Endothelial cell of hepatic sinusoid (primary cell): Measurements from ENCODE around the gene ESR1.
"Not testable (repeated sequence)": the region's sequence is repeated elsewhere in the genome, so short reads cannot be mapped to it uniquely, and the experiment has no call there.

Experiments used
- in situ Hi-C: cut with HindIII; loops from 2 replicates; pipeline ENCODE4 v1.10.0; 2017; ENCODE audit warnings: low sequenced_read_pairs

The ESR1 gene

DNA sequence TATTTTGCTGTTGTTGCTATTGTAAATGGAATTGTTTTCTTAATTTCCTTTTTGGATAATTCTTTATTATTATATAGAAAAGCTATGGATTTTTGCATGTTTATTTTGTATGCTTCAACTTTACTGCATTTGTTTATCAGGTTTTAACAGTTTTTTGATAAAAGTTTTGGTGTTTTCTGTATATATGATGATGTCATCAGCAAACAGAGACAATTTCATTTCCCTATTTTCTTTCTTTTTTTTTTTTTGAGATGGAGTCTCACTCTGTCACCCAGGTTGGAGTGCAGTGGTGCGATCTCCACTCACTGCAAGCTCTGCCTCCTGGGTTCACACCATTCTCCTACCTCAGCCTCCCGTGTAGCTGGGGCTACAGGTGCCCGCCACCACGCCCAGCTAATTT is 156.9 kb downstream of the ESR1 start:
- in situ Hi-C loops, result not testable (repeated sequence)

DNA sequence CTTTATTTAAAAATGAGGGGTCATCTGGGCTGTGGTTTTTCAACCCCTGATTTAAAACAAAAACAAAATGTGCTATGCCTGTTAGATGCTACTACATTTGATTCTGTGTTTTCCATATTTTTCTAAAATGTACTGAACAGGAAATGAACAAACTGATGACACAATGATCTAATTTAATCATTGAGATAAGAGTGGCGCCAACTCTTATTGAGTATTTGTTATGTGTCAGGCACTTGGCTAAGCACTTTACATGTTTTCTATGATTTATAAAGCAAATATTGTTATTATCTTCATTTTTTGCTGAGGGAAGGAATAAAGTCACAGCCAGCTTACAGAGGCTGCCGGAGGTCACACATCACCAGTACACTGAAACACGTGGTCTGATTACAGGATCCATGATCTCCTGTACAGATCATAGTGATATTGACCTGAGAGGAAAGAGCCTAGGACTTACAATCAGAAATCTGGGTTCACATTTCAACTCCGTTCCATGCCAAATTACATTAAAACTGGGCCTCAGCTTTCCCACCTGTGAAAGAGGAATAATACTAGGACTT is 166.7 kb downstream of the ESR1 start:
- in situ Hi-C loops, result loop anchor here (10.0 kb wide), 1 partner anchor 91 kb away; no protein-coding TSS in a partner anchor

DNA sequence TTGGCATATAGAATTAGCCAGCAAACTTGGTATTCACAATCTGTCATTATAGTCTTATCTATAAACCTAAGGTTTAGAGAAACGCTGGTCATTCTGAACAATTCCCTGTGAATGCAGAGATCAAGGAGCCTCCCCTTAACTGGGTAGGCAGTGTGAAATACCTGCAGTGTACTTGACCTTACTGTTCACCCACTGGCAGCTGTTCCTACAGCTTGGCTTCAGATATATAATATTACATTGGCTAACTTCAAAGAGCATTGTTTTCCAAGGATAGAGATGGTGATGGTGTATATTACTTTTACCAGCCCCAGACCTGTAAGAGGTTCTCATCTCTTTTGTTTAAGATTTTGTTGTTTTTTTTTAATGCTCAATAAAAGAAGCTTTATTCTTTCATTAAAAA is 168.3 kb downstream of the ESR1 start:
- in situ Hi-C loops, result loop anchor here (10.0 kb wide), 1 partner anchor 89 kb away; no protein-coding TSS in a partner anchor

DNA sequence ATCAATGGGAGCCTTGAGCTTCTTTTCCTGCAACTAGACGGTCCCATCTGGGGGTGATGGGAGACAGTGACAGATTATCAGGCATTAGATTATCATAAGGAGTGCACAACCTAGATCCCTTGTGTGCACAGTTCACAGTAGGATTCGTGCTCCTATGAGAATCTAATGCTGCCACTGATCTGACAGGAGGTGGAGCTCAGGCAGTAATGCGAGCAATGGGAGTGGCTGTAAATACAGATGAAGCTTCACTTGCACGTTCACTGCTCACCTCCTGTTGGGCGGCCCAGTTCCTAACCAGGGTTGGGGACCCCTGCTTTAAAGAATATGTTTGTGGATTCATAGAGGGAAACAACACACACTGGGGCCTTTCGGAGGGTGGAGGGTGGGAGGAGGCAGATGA is 180.7 kb downstream of the ESR1 start:
- in situ Hi-C loops, result not testable (repeated sequence)

DNA sequence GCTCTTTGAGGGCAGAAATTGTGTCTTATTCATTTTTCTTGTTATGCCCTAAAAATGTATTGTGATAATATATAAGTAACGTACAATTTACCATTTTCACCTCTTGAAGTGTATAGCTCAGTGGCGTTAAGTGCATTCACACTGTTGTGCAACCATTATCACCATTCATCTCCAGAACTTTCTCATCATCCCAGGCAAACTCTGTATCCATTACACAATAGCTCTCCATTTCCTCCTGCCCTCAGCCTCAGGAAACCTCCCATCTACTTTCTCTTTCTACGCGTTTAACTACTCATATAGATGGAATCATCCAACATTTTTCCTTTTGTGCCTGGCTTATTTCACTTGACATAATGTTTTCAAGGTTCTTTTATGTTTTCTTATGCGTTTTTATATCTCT is 184.6 kb downstream of the ESR1 start:
- in situ Hi-C loops, result loop anchor here (5.0 kb wide), 1 partner anchor 95 kb away; no protein-coding TSS in a partner anchor

DNA sequence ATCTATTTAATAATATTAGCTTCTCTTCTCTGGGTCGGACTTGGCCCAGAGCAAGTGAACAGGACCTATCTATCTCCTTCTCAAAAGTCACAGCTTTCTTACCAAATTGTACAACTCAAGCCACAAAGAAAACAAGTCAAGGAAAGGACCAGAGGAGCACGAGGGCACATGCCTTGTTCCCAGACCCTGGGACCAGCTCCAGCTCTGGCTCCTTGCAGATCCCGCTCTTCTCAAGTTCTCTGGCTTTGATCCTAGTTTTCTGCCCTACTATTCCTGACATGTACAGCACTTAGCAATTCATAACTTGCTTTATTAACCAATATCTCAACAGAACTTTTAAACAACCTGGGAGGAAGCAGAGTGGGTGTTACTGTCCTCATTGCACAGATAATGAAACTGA is 185.9 kb downstream of the ESR1 start:
- in situ Hi-C loops, result loop anchor here (5.0 kb wide), 1 partner anchor 94 kb away; no protein-coding TSS in a partner anchor

DNA sequence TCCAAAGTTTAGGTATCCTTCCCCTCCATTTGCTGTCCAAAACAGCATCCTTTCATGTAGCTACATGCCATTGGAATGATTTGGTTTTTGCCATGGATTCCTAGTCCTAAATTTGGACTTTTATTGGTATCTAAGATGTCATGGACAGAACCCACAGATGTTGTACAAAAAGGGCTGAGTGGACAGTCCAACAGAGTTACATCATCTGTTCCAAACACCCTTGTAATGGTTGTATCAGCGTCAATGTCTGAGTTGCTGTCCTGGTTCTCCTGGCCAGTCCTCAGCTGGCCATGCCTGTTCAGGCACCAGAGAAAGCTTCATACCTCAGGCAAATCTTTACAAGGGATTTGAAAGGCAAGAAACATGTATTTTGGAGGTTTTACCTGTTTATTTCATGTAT is 191.3 kb downstream of the ESR1 start:
- in situ Hi-C loops, result no loop called here

DNA sequence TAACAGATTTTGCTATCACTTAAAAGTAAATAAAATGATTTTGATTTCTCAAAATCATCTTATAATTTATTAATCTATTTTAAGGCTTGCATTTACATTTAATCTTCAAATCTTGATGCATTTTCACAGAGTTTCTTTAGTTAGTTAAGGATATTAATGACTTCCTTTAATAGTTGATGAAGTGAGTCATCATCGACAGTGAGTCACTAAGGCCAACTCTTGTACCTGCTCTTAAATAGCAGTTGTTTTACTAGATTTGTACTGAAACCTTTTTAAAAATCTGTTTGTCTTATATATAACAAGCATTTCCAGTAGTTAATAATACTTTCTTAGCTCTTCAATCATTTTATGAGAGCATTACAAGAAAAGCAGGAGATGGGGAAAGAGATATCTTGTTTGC is 191.7 kb downstream of the ESR1 start:
- in situ Hi-C loops, result no loop called here

DNA sequence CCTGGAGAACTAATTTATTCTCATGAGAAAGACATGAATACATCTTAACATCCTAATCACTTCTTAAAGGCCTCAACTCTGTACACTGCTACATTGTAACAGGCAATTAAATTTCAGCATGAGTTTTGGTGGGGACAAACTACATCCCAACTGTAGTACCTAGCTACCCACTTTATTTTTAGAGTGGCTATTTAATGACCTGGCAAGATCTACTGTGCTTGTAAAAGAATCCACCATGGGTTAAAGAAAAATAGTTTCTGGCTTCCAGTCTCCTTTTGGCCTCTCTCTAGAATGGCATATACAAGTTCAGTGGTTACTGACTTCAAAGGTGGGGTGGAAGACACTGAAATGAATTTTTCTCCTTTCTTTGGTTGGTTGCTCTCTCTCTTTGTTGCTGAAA is 193.9 kb downstream of the ESR1 start:
- in situ Hi-C loops, result no loop called here

DNA sequence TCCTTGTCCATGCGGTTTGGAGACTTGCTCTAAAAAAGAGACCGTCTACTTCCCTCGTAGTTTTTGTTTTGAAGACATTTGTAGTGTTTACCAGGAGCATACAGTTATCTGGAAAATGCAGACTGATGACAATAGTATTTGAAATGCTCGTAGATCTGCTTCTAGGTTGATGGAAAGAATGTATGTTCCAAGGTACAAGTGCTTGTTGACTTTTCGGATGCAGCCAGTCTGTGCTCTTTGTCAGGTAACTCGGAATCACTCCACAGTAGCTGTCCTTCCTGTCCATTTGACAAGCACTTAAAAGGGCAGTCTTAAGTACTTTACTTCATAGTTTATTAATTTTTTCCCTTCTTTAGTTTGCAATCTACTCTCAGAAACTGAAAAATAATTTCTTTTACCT is 194.8 kb downstream of the ESR1 start:
- in situ Hi-C loops, result no loop called here

DNA sequence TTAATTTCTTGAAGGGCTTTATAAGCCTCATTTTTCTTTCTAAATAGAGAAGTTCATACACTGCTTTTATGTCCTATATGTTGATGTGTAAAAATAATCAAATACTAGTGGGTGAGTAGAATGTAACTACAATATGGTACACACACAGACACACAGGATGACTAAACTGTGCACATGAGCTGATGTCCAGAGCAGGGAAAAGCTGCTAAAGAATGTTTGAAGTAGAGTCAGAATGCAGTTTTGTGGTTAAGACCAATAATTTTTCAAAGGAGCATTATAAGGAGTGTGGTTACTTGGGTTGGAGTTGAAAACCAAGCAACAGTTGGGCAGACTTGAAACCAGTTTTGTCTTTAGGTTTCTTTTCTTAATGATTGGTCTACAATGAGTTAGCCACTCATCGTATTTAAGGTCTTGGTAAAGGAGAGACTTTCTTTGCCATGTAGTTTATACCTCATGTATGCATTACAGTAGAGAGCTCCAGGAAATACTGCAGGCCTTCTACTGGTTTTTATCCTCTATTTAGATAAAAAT is 196.6 kb downstream of the ESR1 start:
- in situ Hi-C loops, result no loop called here

DNA sequence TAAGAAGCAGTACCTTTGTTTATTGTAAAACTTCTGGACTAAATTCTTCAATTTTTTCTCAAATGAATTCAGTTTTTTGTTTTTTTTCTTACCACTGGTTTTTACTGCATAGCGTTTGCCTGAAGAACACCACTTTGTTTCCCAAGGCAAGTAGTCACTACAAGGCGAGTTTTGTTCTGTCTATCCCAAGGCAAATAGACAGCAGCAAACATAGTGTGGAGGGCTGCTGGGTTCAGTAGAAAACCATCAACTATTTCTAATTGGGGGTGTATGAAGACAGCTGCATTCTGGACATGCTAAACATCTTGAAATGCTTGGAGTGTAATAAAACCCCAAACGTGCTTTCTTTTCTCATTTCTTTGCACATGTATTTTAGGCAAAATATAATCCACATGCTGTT is 197.4 kb downstream of the ESR1 start:
- in situ Hi-C loops, result no loop called here

DNA sequence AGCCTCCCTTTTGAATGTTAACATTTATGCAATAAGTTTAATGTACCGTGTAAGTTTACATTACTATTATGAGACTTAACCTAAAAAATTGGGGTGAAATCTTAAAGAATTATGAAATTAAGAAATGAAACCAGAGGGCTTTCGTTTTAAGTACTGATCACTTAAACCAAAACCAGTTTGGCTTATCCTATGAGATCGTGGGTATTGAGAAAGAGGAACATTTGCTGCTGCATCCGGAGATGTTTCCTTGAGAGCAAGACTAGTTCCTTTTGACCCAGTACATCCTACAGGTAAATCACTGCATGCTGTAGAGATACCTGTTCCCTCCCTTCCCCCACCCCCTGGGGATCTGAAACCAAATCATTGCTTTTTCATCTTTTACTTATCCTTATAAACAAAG is 201.3 kb downstream of the ESR1 start:
- in situ Hi-C loops, result no loop called here

DNA sequence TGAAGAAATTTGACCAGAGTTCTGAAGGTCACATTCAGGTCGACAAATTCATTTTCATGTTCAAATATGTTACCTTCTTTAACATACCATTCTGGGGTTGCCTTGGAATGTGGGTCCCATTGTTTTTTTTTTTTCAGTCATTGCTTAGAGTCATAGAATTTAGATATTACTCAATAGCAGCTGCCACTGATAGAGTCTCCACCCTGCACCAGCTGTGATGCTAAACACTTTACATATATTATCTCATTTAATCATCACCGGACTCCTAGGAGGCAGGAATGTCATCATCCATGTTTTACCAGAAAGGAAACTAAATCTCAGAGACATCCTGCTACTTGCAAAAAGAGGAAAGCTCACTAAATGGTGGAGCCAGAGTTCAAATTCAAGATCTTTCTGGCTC is 204.7 kb downstream of the ESR1 start:
- in situ Hi-C loops, result no loop called here

DNA sequence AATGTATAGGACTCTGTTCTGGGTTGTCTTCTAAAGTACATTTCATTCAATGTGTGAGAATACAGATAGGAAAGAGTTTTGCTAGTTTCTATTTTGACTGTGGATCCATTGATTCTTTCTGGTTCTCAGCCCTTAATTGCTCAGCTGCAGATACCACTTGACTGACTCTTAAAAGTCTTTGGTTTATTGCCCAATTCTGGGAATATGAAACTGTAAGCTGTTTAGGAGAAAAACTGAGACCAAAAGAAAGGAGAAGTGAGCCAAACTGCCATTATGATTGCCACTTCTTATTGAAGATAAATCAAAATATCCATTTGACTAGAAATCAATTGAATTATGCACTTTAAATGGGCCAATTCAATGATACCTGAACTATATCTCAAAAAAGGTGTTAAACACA is 211.4 kb downstream of the ESR1 start:
- in situ Hi-C loops, result no loop called here

DNA sequence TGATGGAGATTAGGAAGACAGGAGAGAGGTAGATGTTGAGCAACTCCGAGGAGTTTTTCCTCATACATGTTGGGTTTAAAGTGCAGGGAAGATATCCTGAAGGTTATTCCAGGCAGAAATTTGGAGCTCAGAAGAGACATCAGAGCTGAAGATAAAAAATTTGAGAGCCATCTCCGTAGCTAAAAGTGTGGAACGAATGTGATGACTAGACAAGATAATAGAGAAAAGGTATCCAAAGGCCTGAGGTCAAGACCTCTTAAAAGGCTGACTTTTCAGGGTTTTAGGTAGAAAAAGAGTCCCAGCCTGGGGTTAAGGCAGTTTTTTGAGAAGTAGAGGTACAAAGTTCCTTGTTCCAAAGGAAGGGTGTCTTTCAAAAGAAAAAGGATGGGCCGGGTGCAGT is 214.8 kb downstream of the ESR1 start:
- in situ Hi-C loops, result no loop called here

DNA sequence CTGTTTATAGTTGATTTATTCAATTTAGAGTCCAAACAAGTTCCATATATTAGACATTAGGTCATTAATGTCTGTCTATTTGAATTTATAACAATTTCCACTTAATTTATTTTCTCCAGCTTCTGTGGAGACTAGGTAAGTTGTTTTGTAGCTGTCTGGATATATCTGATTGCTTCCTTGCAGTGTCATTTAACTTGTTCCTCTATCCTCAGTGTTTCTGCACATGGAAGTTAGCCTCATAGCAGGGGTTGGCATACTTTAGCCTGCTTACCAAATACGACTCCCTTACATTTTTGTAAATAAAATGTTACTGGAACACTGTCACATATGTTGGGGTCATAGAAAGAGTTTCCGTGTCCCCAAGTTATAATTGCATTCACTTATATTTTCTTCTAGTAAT is 216.1 kb downstream of the ESR1 start:
- in situ Hi-C loops, result no loop called here

DNA sequence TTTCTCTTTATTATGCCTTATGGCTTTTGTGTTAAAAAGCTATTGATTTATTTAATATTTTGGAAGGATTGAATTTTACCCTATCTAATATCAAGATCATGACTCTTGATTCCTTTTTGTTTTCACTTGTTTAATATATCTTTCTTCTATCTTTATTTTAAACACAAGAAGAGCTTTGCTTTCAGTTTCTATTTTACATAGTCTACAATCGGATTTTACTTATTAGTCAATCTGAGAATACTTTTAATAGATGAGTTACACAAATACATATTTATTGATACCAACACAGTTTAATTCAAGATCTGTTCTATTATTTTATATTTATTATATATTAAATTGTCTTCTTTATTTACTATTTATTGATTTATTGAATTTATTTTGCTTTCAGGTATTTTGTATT is 218.8 kb downstream of the ESR1 start:
- in situ Hi-C loops, result no loop called here

DNA sequence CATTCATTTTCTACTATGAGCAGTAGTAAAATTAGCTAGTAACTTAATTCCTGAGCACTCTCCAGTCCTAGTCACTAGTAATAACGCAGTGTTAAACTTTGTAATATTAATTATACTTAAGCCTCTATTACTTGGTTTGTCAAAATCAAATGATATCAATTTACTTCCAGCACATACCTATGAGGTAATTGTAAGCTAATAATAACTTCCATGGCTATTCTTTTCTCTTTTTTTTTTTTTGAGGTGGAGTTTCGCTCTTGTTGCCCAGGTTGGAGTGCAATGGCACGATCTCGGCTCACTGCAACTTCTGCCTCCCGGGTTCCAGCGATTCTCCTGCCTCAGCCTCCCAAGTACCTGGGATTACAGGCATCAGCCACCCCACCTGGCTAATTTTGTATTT is 219.3 kb downstream of the ESR1 start:
- in situ Hi-C loops, result not testable (repeated sequence)

DNA sequence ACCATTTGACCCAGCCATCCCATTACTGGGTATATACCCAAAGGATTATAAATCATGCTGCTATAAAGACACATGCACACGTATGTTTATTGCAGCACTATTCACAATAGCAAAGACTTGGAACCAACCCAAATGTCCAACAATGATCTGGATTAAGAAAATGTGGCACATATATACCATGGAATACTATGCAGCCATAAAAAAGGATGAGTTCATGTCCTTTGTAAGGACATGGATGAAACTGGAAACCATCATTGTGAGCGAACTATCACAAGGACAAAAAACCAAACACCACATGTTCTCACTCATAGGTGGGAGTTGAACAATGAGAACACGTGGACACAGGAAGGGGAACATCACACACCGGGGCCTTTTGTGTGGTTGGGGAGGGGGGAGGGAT is 226.3 kb downstream of the ESR1 start:
- in situ Hi-C loops, result not testable (repeated sequence)

DNA sequence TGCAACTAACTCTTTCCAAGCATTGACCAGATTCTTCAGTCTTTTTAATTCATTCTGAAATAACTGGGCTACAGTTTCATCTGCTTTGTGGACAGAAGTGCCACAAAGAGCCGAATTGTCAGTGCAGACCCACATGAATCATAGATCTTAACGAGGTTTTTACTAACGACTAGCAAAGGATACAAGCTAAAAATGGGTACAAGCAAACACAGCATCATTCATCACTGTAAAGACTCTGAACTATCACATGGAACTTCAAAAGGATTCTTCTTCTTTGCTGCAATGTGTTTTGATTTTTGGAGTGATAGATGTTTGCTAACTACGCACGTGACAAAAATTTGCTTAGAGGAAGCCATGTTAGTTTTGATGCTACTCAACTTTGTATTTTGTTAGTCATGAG is 227.1 kb downstream of the ESR1 start:
- in situ Hi-C loops, result no loop called here

DNA sequence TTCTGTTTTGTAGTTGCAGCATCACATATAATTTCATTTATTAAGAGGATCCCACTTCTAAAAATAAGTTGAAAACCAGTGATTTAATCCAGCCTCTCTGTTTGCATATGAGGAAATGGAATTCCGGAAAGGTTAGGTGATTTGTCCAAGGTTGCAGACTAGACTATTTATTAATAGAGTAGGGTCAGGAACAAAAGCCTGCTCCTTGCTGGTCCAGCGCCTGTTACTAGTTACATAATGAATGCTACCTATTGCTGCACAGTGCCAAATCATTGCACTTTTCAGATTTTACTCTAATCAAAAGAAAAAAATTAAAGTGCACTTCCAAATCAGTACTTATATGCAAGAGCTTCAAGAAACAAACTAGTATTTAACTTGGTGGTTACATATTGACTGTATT is 238.6 kb downstream of the ESR1 start:
- in situ Hi-C loops, result no loop called here

DNA sequence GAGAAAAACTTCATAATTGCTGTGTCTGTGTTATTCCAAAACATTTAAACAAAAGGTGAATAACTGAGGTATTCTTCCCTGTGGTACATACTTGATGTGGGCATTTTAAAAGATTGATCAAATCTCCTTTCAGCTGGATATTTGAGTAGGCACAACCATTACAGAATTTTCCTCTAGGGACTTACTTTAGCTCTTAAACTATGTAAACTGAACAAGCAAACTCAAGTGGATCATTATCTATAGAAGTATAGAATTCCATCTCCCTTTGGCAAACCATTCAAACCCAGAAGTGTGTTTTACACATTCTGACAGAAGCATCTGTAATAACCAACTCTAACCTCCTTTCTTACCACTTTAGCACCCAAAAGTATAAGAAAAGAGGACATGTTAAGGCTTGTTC is 241.4 kb downstream of the ESR1 start:
- in situ Hi-C loops, result no loop called here
